ENCODE results near the gene XRCC5. TPM values are rescaled to one million over a fixed set of nuclear protein-coding genes. Genes with fewer than 3 reads are reported as not detected.

Gene XRCC5
- total and polyA plus RNA-seq, 2 of the 8 experiments (the other 6 are each of a cell fraction or from before 2014, with no cell fraction given) = 308 to 644 TPM

GRCh38 chr2:216072473-216072872, 36.7 kb upstream of the XRCC5 start:
- H2BK5ac ChIP-seq (ENCODE audit: low read depth, low read length) = no peak overlapping the region
- no peak overlapping the region for H2BK20ac ChIP-seq (ENCODE audit: low read length)
- no peak overlapping the region for H3K4me2 ChIP-seq (ENCODE audit: insufficient read depth in 1 of 2, low read depth in 2 of 2, low read length in 2 of 2)
- no peaks in the 10 kb centered on the region for H3K4me1 ChIP-seq (replicated peaks in 1 of 4; ENCODE audit: control insufficient read depth in 3 of 4, insufficient read depth in 4 of 4, low read length in 3 of 4)
- no peak for FAIRE-seq
- no peak overlapping the region for H3K23ac ChIP-seq (ENCODE audit: insufficient read length)
- no peaks in the 10 kb centered on the region for H3K9me3 ChIP-seq (ENCODE audit: insufficient read depth in 2 of 2, low read depth in 1 of 2, low read length in 1 of 2)
- H3K56ac ChIP-seq (replicated peaks; ENCODE audit: insufficient read length, low read depth, low read length) = no peak overlapping the region
- DNase-seq (ENCODE audit: low read depth in 1 of 2, low spot score in 2 of 2) = no peak
- H3K4me3 ChIP-seq (ENCODE audit: extremely low read depth in 1 of 4, insufficient read depth in 2 of 4, low read depth in 3 of 4, low read length in 4 of 4) = no peak overlapping the region
- ChIA-PET POLR2A (ENCODE audit: partially characterized antibody) (no interaction called here), CTCF (ENCODE audit: partially characterized antibody) (interaction anchor here (0.9 kb wide), 1 partner anchor 8 kb away, joined by 4 read pairs; no protein-coding TSS in a partner anchor)
- peaks cover 2% of the 10 kb centered on the region; the same call in 1 of the 2 replicates for H3K79me1 ChIP-seq (ENCODE audit: low read depth, low read length)
- H2AFZ ChIP-seq (ENCODE audit: low read length) = no peak overlapping the region
- no peak overlapping the region for H3K18ac ChIP-seq (ENCODE audit: extremely low read depth, low read length)
- H4K91ac ChIP-seq (replicated peaks; ENCODE audit: insufficient read length, low read length) = no peak overlapping the region
- no peak overlapping the region for H2BK15ac ChIP-seq (ENCODE audit: low read length)
- no peaks in the 10 kb centered on the region for H3K27me3 ChIP-seq (replicated peaks in 1 of 4; ENCODE audit: control insufficient read depth in 3 of 4, extremely low read depth in 1 of 4, insufficient read depth in 3 of 4, low read length in 3 of 4)
- no peak overlapping the region for H4K5ac ChIP-seq (ENCODE audit: insufficient read length, low read depth, low read length)
- H2BK120ac ChIP-seq (replicated peaks; ENCODE audit: low read depth, low read length) = no peak overlapping the region
- H2BK12ac ChIP-seq (ENCODE audit: low read depth, low read length) = no peak overlapping the region
- H3K9ac ChIP-seq (replicated peaks in 1 of 4; ENCODE audit: extremely low read depth in 1 of 4, low read depth in 3 of 4, low read length in 3 of 4) = no peak overlapping the region
- H4K20me1 ChIP-seq (replicated peaks in 1 of 2; ENCODE audit: control insufficient read depth in 1 of 2, insufficient read depth in 2 of 2, low read length in 2 of 2) = no peaks in the 10 kb centered on the region
- H2AK5ac ChIP-seq (ENCODE audit: low read depth, low read length) = no peak overlapping the region
- H3K27ac ChIP-seq (ENCODE audit: low read depth, low read length) = no peak overlapping the region
- H3K23me2 ChIP-seq (ENCODE audit: low read depth, low read length) = no peaks in the 10 kb centered on the region
- no peak overlapping the region for H3K4ac ChIP-seq (replicated peaks; ENCODE audit: insufficient read length, low read depth, low read length)
- no peak overlapping the region for H3K14ac ChIP-seq (ENCODE audit: insufficient read length)
- H3K79me2 ChIP-seq (ENCODE audit: control insufficient read depth in 1 of 2, insufficient read depth in 2 of 2, low read length in 2 of 2) = no peaks in the 10 kb centered on the region
- no peak overlapping the region for H4K8ac ChIP-seq (ENCODE audit: extremely low read depth, insufficient read depth, low read length)
- no peak for TF ChIP-seq NRF1 (IDR thresholded peaks at IDR 0.05; ENCODE audit: low read depth, low read length)
- TF ChIP-seq RXRA (IDR thresholded peaks at IDR 0.05; ENCODE audit: insufficient read depth, low read depth, low read length) = no peak
- no peak for TF ChIP-seq TCF12 (IDR thresholded peaks at IDR 0.05; ENCODE audit: low read depth, low read length)
- TF ChIP-seq TBP (IDR thresholded peaks at IDR 0.05; ENCODE audit: low read depth, low read length) = no peak
- no peak for TF ChIP-seq POU5F1 (IDR thresholded peaks at IDR 0.05; ENCODE audit: low read depth, low read length)
- no peak for TF ChIP-seq ZNF274 (IDR thresholded peaks at IDR 0.05; ENCODE audit: borderline replicate concordance, extremely low read depth, low read length)
- TF ChIP-seq MAFK (IDR thresholded peaks at IDR 0.05; ENCODE audit: low read depth, low read length) = no peak
- no peak for TF ChIP-seq ATF3 (IDR thresholded peaks at IDR 0.05; ENCODE audit: insufficient read depth, low read depth, low read length)
- TF ChIP-seq RFX5 (IDR thresholded peaks at IDR 0.05; ENCODE audit: borderline replicate concordance, low read depth, low read length) = no peak
- no peak for TF ChIP-seq SIX5 (IDR thresholded peaks at IDR 0.05; ENCODE audit: low read depth, low read length)
- no peak for TF ChIP-seq POLR2AphosphoS5 (IDR thresholded peaks at IDR 0.05; ENCODE audit: low read depth, low read length)
- peaks cover 0 to 12% (median 0%) of the 10 kb centered on the region in 4 experiments; a peak in 1 of 8 replicates for H3K36me3 ChIP-seq (ENCODE audit: control insufficient read depth in 2 of 4, insufficient read depth in 4 of 4, low read length in 3 of 4)

All from H1 (cell line).